Fibroblast of the aortic adventitia (primary cell): ENCODE data around the gene KCNQ5. TPM values are rescaled to one million over a fixed set of nuclear protein-coding genes. Genes with fewer than 3 reads are reported as not detected.

Experiments
- DNase-seq: peaks from one replicate; pipeline ENCODE4 v3.0.0-alpha.2; 2010; ENCODE audit warnings: low read depth
- H3K4me3 ChIP-seq: 2 replicates; pipeline ENCODE4 v1.5.1; 2011; ENCODE audit warnings: low read depth, mild to moderate bottlenecking, control low read depth, low read length, moderate library complexity
- total RNA-seq: library from RNA; depleted of rRNA; stranded (reverse); fragments of >200 nt; gene quantifications from 2 replicates; pipeline ENCODE4 v1.2.3, GENCODE V29; 2012; ENCODE audit warnings: low replicate concordance
- TF ChIP-seq, protein P1 (sequence below): IDR thresholded peaks from 2 replicates; pipeline ENCODE4 v1.5.1; 2011; ENCODE audit warnings: mild to moderate bottlenecking, low read length, control low read depth, inconsistent platforms; ENCODE audit not compliant: insufficient read depth

The KCNQ5 gene
- total RNA-seq, 1 donor = 9.4 TPM

DNA sequence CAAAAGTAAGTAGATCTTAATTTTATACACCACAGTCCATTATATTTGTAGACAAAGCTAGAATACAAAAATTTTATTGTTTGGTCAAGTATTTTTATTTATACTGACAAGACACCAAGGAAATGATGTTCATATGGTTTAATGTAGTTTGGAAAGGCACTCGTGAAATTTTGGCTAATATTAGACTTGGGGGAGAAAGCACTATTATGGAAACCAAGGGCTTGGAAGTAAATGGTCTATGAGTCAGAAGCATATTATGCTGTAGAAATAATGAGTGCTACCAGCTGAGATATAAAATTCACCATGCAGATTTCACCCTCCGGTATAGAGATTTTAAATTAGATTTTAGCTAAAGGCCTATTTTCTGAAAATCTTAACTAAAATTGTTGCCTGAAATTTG, 233.6 kb downstream of the KCNQ5 start:
- TF ChIP-seq, protein P1, sequence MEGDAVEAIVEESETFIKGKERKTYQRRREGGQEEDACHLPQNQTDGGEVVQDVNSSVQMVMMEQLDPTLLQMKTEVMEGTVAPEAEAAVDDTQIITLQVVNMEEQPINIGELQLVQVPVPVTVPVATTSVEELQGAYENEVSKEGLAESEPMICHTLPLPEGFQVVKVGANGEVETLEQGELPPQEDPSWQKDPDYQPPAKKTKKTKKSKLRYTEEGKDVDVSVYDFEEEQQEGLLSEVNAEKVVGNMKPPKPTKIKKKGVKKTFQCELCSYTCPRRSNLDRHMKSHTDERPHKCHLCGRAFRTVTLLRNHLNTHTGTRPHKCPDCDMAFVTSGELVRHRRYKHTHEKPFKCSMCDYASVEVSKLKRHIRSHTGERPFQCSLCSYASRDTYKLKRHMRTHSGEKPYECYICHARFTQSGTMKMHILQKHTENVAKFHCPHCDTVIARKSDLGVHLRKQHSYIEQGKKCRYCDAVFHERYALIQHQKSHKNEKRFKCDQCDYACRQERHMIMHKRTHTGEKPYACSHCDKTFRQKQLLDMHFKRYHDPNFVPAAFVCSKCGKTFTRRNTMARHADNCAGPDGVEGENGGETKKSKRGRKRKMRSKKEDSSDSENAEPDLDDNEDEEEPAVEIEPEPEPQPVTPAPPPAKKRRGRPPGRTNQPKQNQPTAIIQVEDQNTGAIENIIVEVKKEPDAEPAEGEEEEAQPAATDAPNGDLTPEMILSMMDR = no peak
- no peak overlapping the region for H3K4me3 ChIP-seq
- no peak for DNase-seq

DNA sequence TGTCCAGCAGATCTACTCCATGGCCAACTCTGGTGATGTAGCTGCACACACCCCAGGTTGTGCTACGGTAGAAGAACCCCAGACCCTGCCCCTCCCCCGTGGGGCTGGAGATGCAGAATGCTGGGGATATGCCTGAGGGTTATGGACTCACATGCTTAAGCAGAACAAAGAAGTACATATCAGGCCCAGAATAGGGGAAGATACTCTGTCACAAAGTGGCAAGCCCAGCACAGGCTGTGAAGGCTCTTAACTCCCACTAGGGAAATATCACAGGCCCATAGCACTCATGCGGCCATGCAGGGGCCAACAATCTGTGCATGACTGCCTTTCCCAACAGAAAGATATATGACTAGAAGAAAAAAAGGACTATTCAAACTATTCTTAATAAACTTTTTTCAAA, 234.9 kb downstream of the KCNQ5 start:
- TF ChIP-seq, protein P1 = no peak
- H3K4me3 ChIP-seq = no peak overlapping the region
- no peak for DNase-seq

DNA sequence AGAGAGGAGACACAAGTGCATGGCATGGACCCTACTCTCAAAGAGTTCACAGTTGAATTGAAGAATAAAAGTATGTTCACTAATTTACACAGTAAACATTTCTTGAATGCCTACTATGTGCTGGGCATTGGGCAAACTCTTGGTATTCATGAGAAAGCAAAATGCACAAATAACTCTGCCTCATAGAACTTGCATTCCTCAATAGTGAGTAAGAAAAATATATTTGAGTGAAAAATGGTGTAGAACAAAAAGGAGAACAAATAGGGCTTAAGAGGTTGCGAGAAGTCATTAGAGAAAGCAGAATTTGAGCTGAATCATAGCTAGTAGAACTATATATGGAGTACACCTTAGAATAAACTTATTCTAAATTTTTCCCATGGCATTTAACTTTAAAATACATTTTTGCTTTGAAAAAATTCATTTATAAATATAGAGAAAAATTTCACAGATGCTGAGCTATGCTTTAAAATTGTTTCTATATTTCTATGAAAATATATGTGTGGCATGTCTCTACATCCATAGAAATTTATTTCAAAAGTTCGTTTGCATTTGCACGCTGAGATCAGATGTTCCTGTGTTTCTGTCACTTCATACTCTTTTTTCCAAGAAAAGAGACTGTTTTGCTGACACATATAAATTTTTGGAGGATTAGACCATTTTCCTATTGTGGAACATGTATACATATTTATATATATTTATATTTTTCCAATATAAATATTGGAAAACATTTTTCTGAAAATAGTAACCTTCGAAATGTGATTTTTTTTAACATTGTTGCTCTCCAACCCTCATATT, 236.1 kb downstream of the KCNQ5 start:
- TF ChIP-seq, protein P1 = no peak
- DNase-seq = peak; percentile 30

DNA sequence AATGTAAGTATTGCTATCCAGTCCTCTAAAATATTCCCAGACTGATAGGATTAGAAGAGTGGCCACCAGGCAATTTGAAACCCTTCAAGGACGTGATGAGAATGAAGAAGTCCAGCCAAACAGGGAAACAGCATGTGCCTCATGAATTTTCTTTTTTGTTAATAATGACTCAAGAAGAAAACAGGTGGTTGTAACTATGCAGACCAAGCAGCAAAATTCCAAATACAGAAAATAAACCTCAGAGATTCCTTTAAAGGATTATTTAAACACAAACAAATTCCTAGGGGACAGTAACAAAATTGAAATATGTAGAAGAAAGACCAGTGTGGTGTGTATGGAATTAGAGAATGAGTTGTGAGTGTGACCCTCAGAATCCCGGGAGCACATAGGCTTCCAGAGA, 239.2 kb downstream of the KCNQ5 start:
- peak; percentile 5 for DNase-seq
- TF ChIP-seq, protein P1 = no peak

More for the DNA sequence above, 236.1 kb downstream of the KCNQ5 start:
- no peak overlapping the region for H3K4me3 ChIP-seq

DNA sequence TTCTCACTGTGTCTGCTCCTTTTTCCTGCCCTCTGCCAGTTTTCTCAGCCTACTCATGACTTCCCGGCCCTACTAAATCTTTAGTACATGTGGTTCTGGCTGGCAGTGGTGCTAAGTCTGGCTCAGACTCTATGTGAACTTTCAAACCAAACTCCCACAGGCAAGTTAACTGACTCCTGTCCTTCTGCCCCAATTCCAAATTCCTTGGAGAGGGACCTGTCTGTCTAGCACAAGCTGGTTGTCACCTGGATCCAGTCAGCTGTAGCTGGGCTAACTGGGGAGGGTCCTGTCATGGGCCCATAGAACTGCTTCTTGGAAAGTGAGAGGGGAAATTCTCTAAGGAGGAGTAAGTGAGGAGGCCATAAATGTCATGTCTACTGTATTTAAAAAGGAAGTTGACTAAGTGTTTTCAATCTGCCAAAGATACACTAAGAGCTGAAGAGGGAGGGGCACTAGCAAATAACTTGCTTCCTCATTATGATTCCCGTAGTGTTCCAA, 240.1 kb downstream of the KCNQ5 start:
- TF ChIP-seq, protein P1 = no peak
- no peak overlapping the region for H3K4me3 ChIP-seq
- DNase-seq = peak; percentile 58

More for the DNA sequence above, 239.2 kb downstream of the KCNQ5 start:
- H3K4me3 ChIP-seq = no peak overlapping the region

DNA sequence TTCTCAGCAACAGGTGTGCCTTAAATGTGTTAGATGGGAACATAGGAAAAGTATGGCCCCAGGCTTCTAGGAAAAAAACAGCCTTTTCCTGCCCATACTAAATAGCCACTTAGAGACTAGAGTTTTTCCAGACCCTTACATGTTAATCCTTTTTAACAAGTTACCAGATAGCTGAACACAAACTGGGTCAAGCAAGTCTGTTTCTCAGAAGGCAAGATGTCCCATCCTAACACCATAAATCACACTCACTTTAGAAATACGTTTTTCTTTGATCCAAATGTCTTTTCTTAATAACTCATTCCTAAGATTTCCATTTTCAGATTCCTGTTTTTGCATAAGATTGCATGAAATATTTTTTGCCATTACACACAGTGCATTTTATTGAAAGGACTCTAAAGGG, 241.3 kb downstream of the KCNQ5 start:
- H3K4me3 ChIP-seq = no peak overlapping the region
- no peak for DNase-seq
- TF ChIP-seq, protein P1 = no peak

DNA sequence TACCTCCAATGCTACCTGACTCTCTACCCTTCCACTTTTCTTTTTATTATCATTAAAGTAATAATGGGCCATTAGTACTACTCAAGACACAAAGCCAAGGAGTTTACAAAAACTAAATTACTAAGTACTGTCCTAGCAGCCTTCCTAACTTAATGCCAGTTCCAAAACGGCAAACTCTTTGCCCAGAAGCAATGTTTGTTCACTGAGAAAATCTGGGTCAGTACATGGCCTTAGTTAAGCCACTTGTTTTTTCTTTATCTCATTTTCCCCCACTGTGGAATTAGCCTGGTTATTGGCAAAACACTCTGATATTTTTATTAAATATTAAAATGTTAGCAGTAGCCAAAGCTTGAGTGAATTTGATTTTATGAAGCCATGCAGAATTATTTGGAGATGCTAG, 242.4 kb downstream of the KCNQ5 start:
- TF ChIP-seq, protein P1 = no peak
- H3K4me3 ChIP-seq = no peak overlapping the region
- DNase-seq = no peak
